Measurements from ENCODE around the gene SEMA5B. TPM values are rescaled to one million over a fixed set of nuclear protein-coding genes. Genes with fewer than 3 reads are reported as not detected.

The SEMA5B gene
- total RNA-seq, 1 donor from 2014 or later = not detected

DNA sequence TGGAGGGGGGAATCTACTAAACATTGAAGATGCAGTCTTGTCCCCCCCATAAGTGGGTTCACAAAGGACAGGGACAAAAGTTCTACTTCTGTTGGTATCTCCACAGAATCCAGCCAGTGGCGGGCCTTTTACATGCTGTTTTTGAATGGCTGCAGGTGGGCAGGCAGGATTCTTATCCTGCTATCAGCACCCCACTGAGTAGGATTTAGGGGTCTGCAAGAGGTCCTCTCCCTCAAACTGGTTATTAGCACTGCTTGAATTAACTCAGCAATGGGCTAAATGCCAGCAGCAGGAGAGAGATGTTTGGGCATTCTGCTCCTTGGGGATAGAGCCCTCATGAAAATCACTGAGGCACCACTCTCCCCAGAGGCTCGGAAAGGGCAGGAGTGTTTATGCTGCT, 40.3 kb downstream of the SEMA5B start:
- no peak for DNase-seq (ENCODE audit: low read depth)
- no peak overlapping the region for H3K4me3 ChIP-seq (ENCODE audit: low read depth, low read length)
- TF ChIP-seq, protein P1, sequence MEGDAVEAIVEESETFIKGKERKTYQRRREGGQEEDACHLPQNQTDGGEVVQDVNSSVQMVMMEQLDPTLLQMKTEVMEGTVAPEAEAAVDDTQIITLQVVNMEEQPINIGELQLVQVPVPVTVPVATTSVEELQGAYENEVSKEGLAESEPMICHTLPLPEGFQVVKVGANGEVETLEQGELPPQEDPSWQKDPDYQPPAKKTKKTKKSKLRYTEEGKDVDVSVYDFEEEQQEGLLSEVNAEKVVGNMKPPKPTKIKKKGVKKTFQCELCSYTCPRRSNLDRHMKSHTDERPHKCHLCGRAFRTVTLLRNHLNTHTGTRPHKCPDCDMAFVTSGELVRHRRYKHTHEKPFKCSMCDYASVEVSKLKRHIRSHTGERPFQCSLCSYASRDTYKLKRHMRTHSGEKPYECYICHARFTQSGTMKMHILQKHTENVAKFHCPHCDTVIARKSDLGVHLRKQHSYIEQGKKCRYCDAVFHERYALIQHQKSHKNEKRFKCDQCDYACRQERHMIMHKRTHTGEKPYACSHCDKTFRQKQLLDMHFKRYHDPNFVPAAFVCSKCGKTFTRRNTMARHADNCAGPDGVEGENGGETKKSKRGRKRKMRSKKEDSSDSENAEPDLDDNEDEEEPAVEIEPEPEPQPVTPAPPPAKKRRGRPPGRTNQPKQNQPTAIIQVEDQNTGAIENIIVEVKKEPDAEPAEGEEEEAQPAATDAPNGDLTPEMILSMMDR (conservative IDR thresholded peaks at IDR 0.05; ENCODE audit: low read depth, low read length) = no peak

DNA sequence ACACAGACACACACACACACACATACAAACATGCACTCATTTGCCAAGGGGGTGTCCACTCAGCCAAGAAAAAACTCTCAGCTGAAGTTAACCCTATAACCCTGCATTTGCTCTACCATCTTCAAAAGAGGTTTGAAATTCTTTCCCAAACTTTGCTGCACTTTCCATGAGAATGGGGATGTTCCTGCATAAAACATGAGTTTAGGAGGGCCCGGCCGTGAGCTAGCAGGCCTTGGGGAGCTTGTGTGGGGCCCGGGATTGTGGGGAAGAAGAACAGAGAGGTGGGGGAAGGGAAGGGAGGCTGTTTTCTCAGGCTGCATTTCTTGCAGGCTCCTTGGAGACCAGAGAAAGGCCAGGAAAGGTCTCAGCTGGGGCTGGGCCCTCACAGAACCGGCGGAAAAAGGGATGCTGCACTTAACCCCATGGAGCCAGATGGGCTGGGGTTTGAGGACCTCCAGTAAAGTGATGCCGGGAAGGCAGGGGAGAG, 40.8 kb downstream of the SEMA5B start:
- TF ChIP-seq, protein P1 (conservative IDR thresholded peaks at IDR 0.05; ENCODE audit: low read depth, low read length) = no peak

DNA sequence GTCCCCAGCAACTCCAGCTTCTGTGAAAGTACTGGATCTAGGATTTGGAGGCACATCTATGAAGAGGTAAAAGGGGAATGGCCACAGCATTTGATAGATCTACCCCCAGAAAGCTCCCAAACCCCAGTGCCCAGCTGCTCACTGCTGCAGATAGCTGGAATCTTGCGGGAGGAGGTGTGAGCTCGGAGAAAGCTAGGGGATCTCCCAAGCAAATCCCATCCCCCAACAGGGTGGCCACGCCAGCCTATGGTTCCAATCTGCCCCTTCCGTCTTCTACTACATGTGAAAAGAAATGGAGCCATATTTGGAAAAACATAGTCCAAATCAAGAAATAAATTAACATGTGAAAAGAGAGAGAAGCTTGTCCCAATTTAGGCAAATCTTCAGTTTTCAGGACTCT, 42.0 kb downstream of the SEMA5B start:
- no peak overlapping the region for H3K4me3 ChIP-seq (ENCODE audit: low read depth, low read length)
- TF ChIP-seq, protein P1 (conservative IDR thresholded peaks at IDR 0.05; ENCODE audit: low read depth, low read length) = no peak
- no peak for DNase-seq (ENCODE audit: low read depth)

More for the DNA sequence above, 40.8 kb downstream of the SEMA5B start:
- H3K4me3 ChIP-seq (ENCODE audit: low read depth, low read length) = no peak overlapping the region
- DNase-seq (ENCODE audit: low read depth) = no peak

DNA sequence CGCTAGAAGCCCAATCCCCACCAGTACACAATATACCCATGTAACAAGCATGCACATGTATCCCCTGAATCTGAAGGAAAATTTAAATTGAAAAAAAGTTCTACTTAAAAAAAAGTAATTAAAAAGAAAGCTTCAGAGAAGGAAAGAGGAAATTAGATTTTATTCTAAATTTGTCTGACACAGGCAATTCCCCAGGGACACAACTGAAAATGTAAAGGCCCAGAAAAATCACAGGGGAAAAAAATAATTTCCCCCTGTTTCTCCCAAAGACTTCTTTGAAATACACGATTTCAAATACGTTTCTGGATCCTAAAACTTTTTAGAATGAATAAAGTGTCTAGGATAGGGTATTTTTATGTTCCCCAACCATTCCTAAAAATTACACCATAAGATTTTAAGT, 42.9 kb downstream of the SEMA5B start:
- DNase-seq (ENCODE audit: low read depth) = no peak
- TF ChIP-seq, protein P1 (conservative IDR thresholded peaks at IDR 0.05; ENCODE audit: low read depth, low read length) = no peak
- H3K4me3 ChIP-seq (ENCODE audit: low read depth, low read length) = no peak overlapping the region

DNA sequence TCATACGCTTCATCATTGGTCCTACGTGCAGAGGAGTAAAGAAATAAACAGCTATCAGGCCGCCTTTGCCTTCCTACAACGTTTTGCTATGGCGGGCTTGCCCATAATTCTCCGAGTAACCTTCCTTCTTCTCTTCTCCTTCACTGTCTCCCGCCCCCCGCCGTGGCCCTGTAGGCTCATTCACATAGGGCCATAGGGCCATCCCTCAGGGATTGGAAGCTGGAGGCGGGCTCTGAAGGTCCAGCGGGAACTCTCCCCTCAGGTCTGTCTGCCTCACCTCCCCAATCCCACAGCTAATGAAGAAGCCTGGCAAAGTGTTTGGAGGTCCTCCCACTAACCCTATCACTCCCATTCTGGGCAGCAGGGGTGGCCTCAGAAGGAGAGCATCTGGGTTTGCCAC, 43.6 kb downstream of the SEMA5B start:
- no peak overlapping the region for H3K4me3 ChIP-seq (ENCODE audit: low read depth, low read length)
- no peak for DNase-seq (ENCODE audit: low read depth)
- TF ChIP-seq, protein P1 (conservative IDR thresholded peaks at IDR 0.05; ENCODE audit: low read depth, low read length) = no peak

- DNase-seq (ENCODE audit: low read depth) = no peak
- TF ChIP-seq, protein P1 (conservative IDR thresholded peaks at IDR 0.05; ENCODE audit: low read depth, low read length) = no peak
- no peak overlapping the region for H3K4me3 ChIP-seq (ENCODE audit: low read depth, low read length)
Measured at GRCh38 chr3:122982216-122983185, 45.1 kb downstream of the SEMA5B start.

Data from epithelial cell of proximal tubule (primary cell).